ENCODE results near the gene CSTA.

Gene CSTA

GRCh38 chr3:122322095-122323075 is 2.7 kb upstream of the CSTA start:
- Histone ChIP-seq H3K27me3 (replicated peaks) (no peaks in the 10 kb centered on the region), H3K36me3 (replicated peaks) (no peaks in the 10 kb centered on the region), H3K27ac (no peak overlapping the region), H3K4me3 (ENCODE audit: low read depth, low read length) (no peak overlapping the region)
- TF ChIP-seq CTCF (IDR thresholded peaks at IDR 0.05; ENCODE audit: low read depth, low read length, missing control alignments) = no peak
- in situ Hi-C loops (cut with HindIII; ENCODE audit: low pct_ligation_motif_present, low sequenced_read_pairs) = no loop called here
- DNase-seq = no peak

DNA sequence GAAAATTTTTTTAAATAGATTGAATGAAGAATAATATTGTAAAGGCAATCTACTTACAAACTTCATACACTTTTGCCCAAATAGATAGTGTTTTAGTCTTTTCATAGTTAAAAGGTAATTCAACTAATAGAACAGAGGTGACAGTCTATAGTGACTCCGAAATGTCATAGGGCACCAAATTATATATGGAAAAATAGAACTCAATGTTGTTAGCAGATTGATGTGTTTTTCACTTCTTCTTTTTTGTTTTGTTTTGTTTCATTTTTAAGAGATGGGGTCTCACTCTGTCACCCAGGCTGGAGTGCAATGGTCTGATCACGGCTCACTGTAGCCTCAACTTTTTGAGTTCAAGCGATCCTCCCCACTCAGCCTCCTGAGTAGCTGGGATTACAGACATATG is 721 bp downstream of the CSTA start:
- Histone ChIP-seq H3K4me3 (ENCODE audit: low read depth, low read length) (no peak overlapping the region), H3K27ac (no peak overlapping the region), H3K36me3 (replicated peaks) (no peaks in the 10 kb centered on the region), H3K27me3 (replicated peaks) (no peaks in the 10 kb centered on the region)
- in situ Hi-C loops (cut with HindIII; ENCODE audit: low pct_ligation_motif_present, low sequenced_read_pairs) = no loop called here
- no peak for TF ChIP-seq CTCF (IDR thresholded peaks at IDR 0.05; ENCODE audit: low read depth, low read length, missing control alignments)
- DNase-seq = no peak

- Histone ChIP-seq H3K36me3 (replicated peaks) (no peaks in the 10 kb centered on the region), H3K27ac (no peak overlapping the region), H3K4me3 (ENCODE audit: low read depth, low read length) (no peak overlapping the region), H3K27me3 (replicated peaks) (no peaks in the 10 kb centered on the region)
- no peak for DNase-seq
- TF ChIP-seq CTCF (IDR thresholded peaks at IDR 0.05; ENCODE audit: low read depth, low read length, missing control alignments) = no peak
- in situ Hi-C loops (cut with HindIII; ENCODE audit: low pct_ligation_motif_present, low sequenced_read_pairs) = no loop called here
These were observed 6.8 kb downstream of the CSTA start for GRCh38 chr3:122331886-122332285.

- Histone ChIP-seq H3K4me3 (ENCODE audit: low read depth, low read length) (no peak overlapping the region), H3K27me3 (replicated peaks) (no peaks in the 10 kb centered on the region), H3K27ac (no peak overlapping the region), H3K36me3 (replicated peaks) (no peaks in the 10 kb centered on the region)
- no peak for TF ChIP-seq CTCF (IDR thresholded peaks at IDR 0.05; ENCODE audit: low read depth, low read length, missing control alignments)
- no peak for DNase-seq
- in situ Hi-C loops (cut with HindIII; ENCODE audit: low pct_ligation_motif_present, low sequenced_read_pairs) = no loop called here
These were observed 7.5 kb downstream of the CSTA start for GRCh38 chr3:122332551-122332950.

GRCh38 chr3:122342803-122343202 is 17.8 kb downstream of the CSTA start:
- no peak for DNase-seq
- no peak for TF ChIP-seq CTCF (IDR thresholded peaks at IDR 0.05; ENCODE audit: low read depth, low read length, missing control alignments)
- Histone ChIP-seq H3K27me3 (replicated peaks) (no peaks in the 10 kb centered on the region), H3K4me3 (ENCODE audit: low read depth, low read length) (no peak overlapping the region), H3K27ac (no peak overlapping the region), H3K36me3 (replicated peaks) (no peaks in the 10 kb centered on the region)
- in situ Hi-C loops (cut with HindIII; ENCODE audit: low pct_ligation_motif_present, low sequenced_read_pairs) = no loop called here
